ENCODE data around the gene JPH2.

DNA sequence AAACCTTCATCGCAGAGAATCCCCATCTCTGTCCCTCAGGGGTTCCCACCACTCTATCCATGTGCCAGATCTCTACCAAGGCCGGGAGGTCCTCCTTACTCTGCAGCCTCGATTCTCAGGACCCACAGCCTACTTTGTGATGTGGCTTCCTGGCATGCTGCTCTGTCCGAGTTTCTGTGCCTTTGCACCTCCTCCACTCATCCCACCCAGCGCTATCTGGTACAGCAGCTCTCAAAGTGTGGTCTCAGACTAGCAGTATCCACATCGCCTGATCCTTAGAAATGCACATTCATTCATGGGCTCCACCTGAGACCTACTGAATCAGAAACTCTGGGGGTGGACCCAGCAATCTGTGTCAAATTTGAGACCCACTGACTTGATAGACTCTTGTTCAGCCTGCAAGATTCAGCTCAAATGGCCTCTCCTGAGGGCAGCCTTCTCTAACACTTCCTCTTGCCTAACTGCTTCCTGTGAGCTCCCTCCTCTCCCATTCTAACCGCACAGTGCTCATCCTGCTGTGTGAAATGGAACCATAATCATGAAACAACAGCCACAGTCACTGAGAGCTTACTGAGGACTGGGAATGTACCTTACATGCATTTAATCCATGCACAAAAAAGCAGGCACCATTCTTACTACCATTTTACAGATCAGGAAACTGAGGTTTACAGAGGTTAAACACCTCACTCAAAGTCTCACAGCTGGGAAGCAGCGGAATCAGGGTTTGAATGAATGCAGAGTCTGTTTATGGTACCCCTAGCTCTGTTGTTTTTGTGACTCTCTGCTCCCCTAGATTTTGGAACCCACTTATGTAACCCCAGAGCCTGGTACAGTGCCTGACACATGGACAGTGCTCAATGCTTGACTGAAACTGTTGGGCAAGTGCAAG lies 69.4 kb downstream of the JPH2 start:
- TF ChIP-seq GATA3 (IDR thresholded peaks at IDR 0.05; ENCODE audit: low read depth, low read length): no peak
- TF ChIP-seq GATA2 (IDR thresholded peaks at IDR 0.05; ENCODE audit: low read depth, low read length): no peak
